ENCODE measurements around the gene FRMD1.
A peak's percentile ranks its signal among the peaks of the same experiment; 100 is the strongest.

Gene FRMD1

GRCh38 chr6:168007592-168008338, 71.2 kb downstream of the FRMD1 start:
- DNase-seq = peak; percentile 13 to 61 (median 25)
- CTCF ChIA-PET = interaction anchor here (1.0 kb wide), 1 partner anchor 9 kb away, joined by 3 read pairs; no protein-coding TSS in a partner anchor
- Histone ChIP-seq H3K9me3 (ENCODE audit: control extremely low read depth in 1 of 5, control insufficient read depth in 4 of 5, insufficient read depth in 2 of 5, low read depth in 1 of 5, low read length in 4 of 5) (peaks cover 0 to 21% (median 8%) of the 10 kb centered on the region in 5 experiments), H3K4me3 (ENCODE audit: control insufficient read depth in 1 of 7, extremely low read depth in 1 of 7, insufficient read depth in 4 of 7, low read depth in 2 of 7, low read length in 6 of 7) (no peak overlapping the region), H3K27ac (ENCODE audit: insufficient read depth in 1 of 2, low read depth in 1 of 2, low read length in 2 of 2, poor library complexity in 1 of 2, severe bottlenecking in 2 of 2) (no peak overlapping the region), H3K27me3 (replicated peaks in 2 of 5; ENCODE audit: control insufficient read depth in 4 of 5, insufficient read depth in 5 of 5, low read length in 4 of 5) (peaks cover 0 to 1% (median 0%) of the 10 kb centered on the region in 5 experiments), H3K4me1 (ENCODE audit: control extremely low read depth in 1 of 4, control insufficient read depth in 4 of 4, insufficient read depth in 4 of 4, low read length in 3 of 4) (no peaks in the 10 kb centered on the region), H3K36me3 (ENCODE audit: control insufficient read depth in 4 of 4, insufficient read depth in 4 of 4, low read length in 3 of 4) (no peaks in the 10 kb centered on the region)
- WGBS (ENCODE audit: insufficient coverage) = 67% methylated on average over 2 of the region's 3 CpGs
- POLR2A ChIA-PET = no interaction called here

- POLR2A ChIA-PET = no interaction called here
- no peaks in the 10 kb centered on the region for H3K36me3 ChIP-seq (ENCODE audit: control insufficient read depth in 4 of 4, insufficient read depth in 4 of 4, low read length in 3 of 4)
- H3K27me3 ChIP-seq (replicated peaks in 2 of 5; ENCODE audit: control insufficient read depth in 4 of 5, insufficient read depth in 5 of 5, low read length in 4 of 5) = peaks cover 0 to 1% (median 0%) of the 10 kb centered on the region in 5 experiments
- H3K4me3 ChIP-seq (ENCODE audit: control insufficient read depth in 1 of 7, extremely low read depth in 1 of 7, insufficient read depth in 4 of 7, low read depth in 2 of 7, low read length in 6 of 7) = no peak overlapping the region
- 100% methylated on average over 4 of the region's 6 CpGs for whole genome bisulfite sequencing (ENCODE audit: insufficient coverage)
- no peak overlapping the region for H3K27ac ChIP-seq (ENCODE audit: insufficient read depth in 1 of 2, low read depth in 1 of 2, low read length in 2 of 2, poor library complexity in 1 of 2, severe bottlenecking in 2 of 2)
- CTCF ChIA-PET = no interaction called here
- peaks cover 0 to 5% (median 0%) of the 10 kb centered on the region in 5 experiments for H3K9me3 ChIP-seq (ENCODE audit: control extremely low read depth in 1 of 5, control insufficient read depth in 4 of 5, insufficient read depth in 2 of 5, low read depth in 1 of 5, low read length in 4 of 5)
- H3K4me1 ChIP-seq (ENCODE audit: control extremely low read depth in 1 of 4, control insufficient read depth in 4 of 4, insufficient read depth in 4 of 4, low read length in 3 of 4) = no peaks in the 10 kb centered on the region
- no peak for DNase-seq
These were observed 73.2 kb downstream of the FRMD1 start for GRCh38 chr6:168005796-168006195.

GRCh38 chr6:168004945-168005344, 74.1 kb downstream of the FRMD1 start:
- no peak for DNase-seq
- Histone ChIP-seq H3K4me1 (ENCODE audit: control extremely low read depth in 1 of 4, control insufficient read depth in 4 of 4, insufficient read depth in 4 of 4, low read length in 3 of 4) (no peaks in the 10 kb centered on the region), H3K9me3 (ENCODE audit: control extremely low read depth in 1 of 5, control insufficient read depth in 4 of 5, insufficient read depth in 2 of 5, low read depth in 1 of 5, low read length in 4 of 5) (peaks cover 0 to 1% (median 0%) of the 10 kb centered on the region in 5 experiments), H3K27ac (ENCODE audit: insufficient read depth in 1 of 2, low read depth in 1 of 2, low read length in 2 of 2, poor library complexity in 1 of 2, severe bottlenecking in 2 of 2) (no peak overlapping the region), H3K4me3 (ENCODE audit: control insufficient read depth in 1 of 7, extremely low read depth in 1 of 7, insufficient read depth in 4 of 7, low read depth in 2 of 7, low read length in 6 of 7) (no peak overlapping the region), H3K36me3 (ENCODE audit: control insufficient read depth in 4 of 4, insufficient read depth in 4 of 4, low read length in 3 of 4) (no peaks in the 10 kb centered on the region), H3K27me3 (replicated peaks in 2 of 5; ENCODE audit: control insufficient read depth in 4 of 5, insufficient read depth in 5 of 5, low read length in 4 of 5) (peaks cover 0 to 1% (median 0%) of the 10 kb centered on the region in 5 experiments)
- 100% methylated on average over 7 of the region's 11 CpGs for WGBS (ENCODE audit: insufficient coverage)
- CTCF ChIA-PET = no interaction called here
- POLR2A ChIA-PET = no interaction called here

- Histone ChIP-seq H3K36me3 (ENCODE audit: control insufficient read depth in 4 of 4, insufficient read depth in 4 of 4, low read length in 3 of 4) (no peaks in the 10 kb centered on the region), H3K4me1 (ENCODE audit: control extremely low read depth in 1 of 4, control insufficient read depth in 4 of 4, insufficient read depth in 4 of 4, low read length in 3 of 4) (no peaks in the 10 kb centered on the region), H3K27ac (ENCODE audit: insufficient read depth in 1 of 2, low read depth in 1 of 2, low read length in 2 of 2, poor library complexity in 1 of 2, severe bottlenecking in 2 of 2) (no peak overlapping the region), H3K27me3 (replicated peaks in 2 of 5; ENCODE audit: control insufficient read depth in 4 of 5, insufficient read depth in 5 of 5, low read length in 4 of 5) (peaks cover 0 to 1% (median 0%) of the 10 kb centered on the region in 5 experiments), H3K9me3 (ENCODE audit: control extremely low read depth in 1 of 5, control insufficient read depth in 4 of 5, insufficient read depth in 2 of 5, low read depth in 1 of 5, low read length in 4 of 5) (no peaks in the 10 kb centered on the region), H3K4me3 (ENCODE audit: control insufficient read depth in 1 of 7, extremely low read depth in 1 of 7, insufficient read depth in 4 of 7, low read depth in 2 of 7, low read length in 6 of 7) (no peak overlapping the region)
- WGBS (ENCODE audit: insufficient coverage) = 48% methylated on average over 3 of the region's 7 CpGs
- ChIA-PET POLR2A (no interaction called here), CTCF (no interaction called here)
- DNase-seq = no peak
These were observed 75.0 kb downstream of the FRMD1 start for GRCh38 chr6:168004023-168004422.

Measured in common myeloid progenitor, CD34-positive (primary cell).